Chondrocyte (in vitro differentiated cells): ENCODE data around the gene TSGA10IP. TPM values are rescaled to one million over a fixed set of nuclear protein-coding genes. Genes with fewer than 3 reads are reported as not detected.
"Not testable (repeated sequence)": the region's sequence is repeated elsewhere in the genome, so short reads cannot be mapped to it uniquely, and the experiment has no call there.

Source experiments
- DNase-seq: peaks from one replicate; pipeline ENCODE4 v3.0.0; 2021; ENCODE audit warnings: mixed read lengths, low spot score
- H3K27ac Mint-ChIP-seq: one replicate; pipeline ENCODE4 v1.8.0; 2021; ENCODE audit warnings: mild to moderate bottlenecking, moderate library complexity, mixed read lengths; ENCODE audit not compliant: unreplicated experiment
- H3K27me3 Mint-ChIP-seq: 2 replicates; pipeline ENCODE4 v1.8.0; 2021; ENCODE audit warnings: low read depth, mixed read lengths
- H3K36me3 Mint-ChIP-seq: 2 replicates; pipeline ENCODE4 v1.8.0; 2021; ENCODE audit warnings: low read depth, mixed read lengths
- H3K4me1 Mint-ChIP-seq: 2 replicates; pipeline ENCODE4 v1.8.0; 2021; ENCODE audit warnings: low read depth, mild to moderate bottlenecking, mixed read lengths
- H3K4me3 Mint-ChIP-seq: one replicate; pipeline ENCODE4 v1.8.0; 2021; ENCODE audit warnings: mild to moderate bottlenecking, moderate library complexity, mixed read lengths; ENCODE audit not compliant: unreplicated experiment
- H3K9me3 Mint-ChIP-seq: 2 replicates; pipeline ENCODE4 v1.8.0; 2021; ENCODE audit warnings: low read depth, mixed read lengths
- total RNA-seq: library from RNA; stranded (reverse); gene quantifications from 3 replicates; pipeline ENCODE4 v1.2.1, GENCODE V29; 2021
- TF ChIP-seq, protein P1 (sequence below): fragments of 200-600 bp; sonication (generic); IDR thresholded peaks from 2 replicates; pipeline ENCODE4 v1.5.0; 2021; ENCODE audit warnings: antibody characterized with exemption, mild to moderate bottlenecking, moderate library complexity

TSGA10IP gene
- total RNA-seq, 1 donor from 2014 or later: not detected

DNA sequence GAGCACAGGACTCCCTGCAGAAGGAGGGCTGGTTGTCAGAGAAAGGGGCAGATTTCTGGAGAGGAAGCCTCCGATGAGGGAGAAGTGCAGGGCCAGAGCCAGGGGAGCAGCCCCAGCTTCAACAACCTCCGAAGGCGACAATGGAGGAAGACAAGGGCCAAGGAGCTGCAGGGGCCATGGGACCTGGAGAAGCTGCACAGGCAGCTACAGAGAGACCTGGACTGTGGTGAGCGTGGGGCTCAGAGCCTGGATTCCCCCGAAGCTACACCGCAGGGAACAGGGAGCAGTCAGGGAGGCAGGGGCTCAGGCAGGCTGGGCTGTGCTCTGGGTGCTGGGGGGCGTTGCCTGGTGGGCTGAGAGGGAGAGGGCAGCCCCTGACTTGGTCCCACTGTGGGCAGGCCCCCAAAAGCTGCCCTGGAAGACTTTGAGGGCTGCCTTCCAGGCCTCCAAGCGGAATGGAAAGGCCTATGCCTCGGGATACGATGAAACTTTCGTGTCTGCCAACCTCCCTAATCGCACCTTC, 2.4 kb downstream of the TSGA10IP start:
- H3K4me1 Mint-ChIP-seq: no peaks in the 10 kb centered on the region
- no peak overlapping the region for H3K4me3 Mint-ChIP-seq
- DNase-seq: no peak
- peaks cover 3% of the 10 kb centered on the region for H3K27me3 Mint-ChIP-seq
- no peak overlapping the region for H3K27ac Mint-ChIP-seq
- H3K36me3 Mint-ChIP-seq: no peaks in the 10 kb centered on the region
- TF ChIP-seq, protein P1, sequence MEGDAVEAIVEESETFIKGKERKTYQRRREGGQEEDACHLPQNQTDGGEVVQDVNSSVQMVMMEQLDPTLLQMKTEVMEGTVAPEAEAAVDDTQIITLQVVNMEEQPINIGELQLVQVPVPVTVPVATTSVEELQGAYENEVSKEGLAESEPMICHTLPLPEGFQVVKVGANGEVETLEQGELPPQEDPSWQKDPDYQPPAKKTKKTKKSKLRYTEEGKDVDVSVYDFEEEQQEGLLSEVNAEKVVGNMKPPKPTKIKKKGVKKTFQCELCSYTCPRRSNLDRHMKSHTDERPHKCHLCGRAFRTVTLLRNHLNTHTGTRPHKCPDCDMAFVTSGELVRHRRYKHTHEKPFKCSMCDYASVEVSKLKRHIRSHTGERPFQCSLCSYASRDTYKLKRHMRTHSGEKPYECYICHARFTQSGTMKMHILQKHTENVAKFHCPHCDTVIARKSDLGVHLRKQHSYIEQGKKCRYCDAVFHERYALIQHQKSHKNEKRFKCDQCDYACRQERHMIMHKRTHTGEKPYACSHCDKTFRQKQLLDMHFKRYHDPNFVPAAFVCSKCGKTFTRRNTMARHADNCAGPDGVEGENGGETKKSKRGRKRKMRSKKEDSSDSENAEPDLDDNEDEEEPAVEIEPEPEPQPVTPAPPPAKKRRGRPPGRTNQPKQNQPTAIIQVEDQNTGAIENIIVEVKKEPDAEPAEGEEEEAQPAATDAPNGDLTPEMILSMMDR: no peak
- H3K9me3 Mint-ChIP-seq: no peaks in the 10 kb centered on the region

GRCh38 chr11:65950711-65951110, 5.4 kb downstream of the TSGA10IP start:
- not testable (repeated sequence) for H3K4me3 Mint-ChIP-seq, H3K27ac Mint-ChIP-seq, H3K4me1 Mint-ChIP-seq, H3K36me3 Mint-ChIP-seq, H3K9me3 Mint-ChIP-seq, DNase-seq, H3K27me3 Mint-ChIP-seq

DNA sequence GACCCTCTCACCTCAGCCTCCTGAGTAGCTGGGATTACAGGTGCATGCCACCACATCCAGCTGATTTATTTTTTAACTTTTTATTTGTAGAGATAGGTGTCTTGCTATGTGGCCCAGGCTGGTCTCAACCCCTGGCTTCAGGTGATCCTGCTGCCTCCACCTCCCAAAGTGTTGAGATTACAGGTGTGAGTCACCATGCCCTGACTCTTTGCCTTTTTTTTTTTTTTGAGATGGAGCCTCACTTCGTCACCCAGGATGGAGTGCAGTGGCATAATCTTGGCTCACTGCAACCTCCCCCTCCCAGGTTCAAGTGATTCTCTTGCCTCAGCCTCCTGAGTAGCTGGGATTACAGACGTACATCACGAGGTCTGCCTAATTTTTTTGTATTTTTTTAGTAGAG, 6.4 kb downstream of the TSGA10IP start:
- not testable (repeated sequence) for H3K4me3 Mint-ChIP-seq, H3K27ac Mint-ChIP-seq, DNase-seq, H3K9me3 Mint-ChIP-seq, H3K27me3 Mint-ChIP-seq, H3K36me3 Mint-ChIP-seq, H3K4me1 Mint-ChIP-seq

- Mint-ChIP-seq H3K9me3 (no peaks in the 10 kb centered on the region), H3K36me3 (no peaks in the 10 kb centered on the region), H3K4me3 (no peak overlapping the region), H3K4me1 (no peaks in the 10 kb centered on the region), H3K27ac (no peak overlapping the region), H3K27me3 (peaks cover 3% of the 10 kb centered on the region)
- no peak for DNase-seq
- TF ChIP-seq, protein P1: no peak
These were observed 6.8 kb downstream of the TSGA10IP start for GRCh38 chr11:65952052-65952521.

GRCh38 chr11:65953471-65953870, 8.2 kb downstream of the TSGA10IP start:
- Mint-ChIP-seq H3K27me3 (peaks cover 3% of the 10 kb centered on the region), H3K36me3 (no peaks in the 10 kb centered on the region), H3K4me3 (no peak overlapping the region), H3K27ac (no peak overlapping the region), H3K4me1 (no peaks in the 10 kb centered on the region), H3K9me3 (no peaks in the 10 kb centered on the region)
- no peak for DNase-seq
- TF ChIP-seq, protein P1: no peak

GRCh38 chr11:65954771-65955170, 9.5 kb downstream of the TSGA10IP start:
- Mint-ChIP-seq H3K27me3 (no peaks in the 10 kb centered on the region), H3K36me3 (no peaks in the 10 kb centered on the region), H3K4me1 (no peaks in the 10 kb centered on the region), H3K9me3 (no peaks in the 10 kb centered on the region), H3K4me3 (no peak overlapping the region), H3K27ac (no peak overlapping the region)
- TF ChIP-seq, protein P1: no peak
- no peak for DNase-seq
